HEK293T (cell line): ENCODE results near the gene MAEA.
"Not testable (repeated sequence)": the region's sequence is repeated elsewhere in the genome, so short reads cannot be mapped to it uniquely, and the experiment has no call there.

ENCODE experiments used
- CTCF ChIA-PET: fragments of 350-600 bp; formaldehyde crosslinking; extraction: SDS; loops from one replicate; lab custom pipeline; 2021; ENCODE audit warnings: antibody characterized with exemption, inconsistent platforms; lab: Yijun Ruan, JAX
- POLR2A ChIA-PET: fragments of 350-600 bp; formaldehyde crosslinking; extraction: SDS; loops from one replicate; lab custom pipeline; 2020; ENCODE audit warnings: antibody characterized with exemption, inconsistent platforms; lab: Yijun Ruan, JAX
- DNase-seq: peaks from one replicate; pipeline ENCODE4 v3.0.0; 2012; ENCODE audit warnings: mixed read lengths; ENCODE audit errors: extremely low spot score
- ARNT ChIP-seq: fragments of 450-650 bp; IDR thresholded peaks from 2 replicates; pipeline ENCODE4 v1.6.1; 2017; ENCODE audit warnings: mild to moderate bottlenecking
- BHLHE40 ChIP-seq: fragments of 450-650 bp; IDR thresholded peaks from 2 replicates; pipeline ENCODE4 v1.6.1; 2016; ENCODE audit warnings: mild to moderate bottlenecking, moderate library complexity, borderline replicate concordance
- CTBP1 ChIP-seq: fragments of 450-650 bp; IDR thresholded peaks from 2 replicates; pipeline ENCODE4 v1.6.1; 2016; ENCODE audit warnings: borderline replicate concordance
- ELF4 ChIP-seq: fragments of 450-650 bp; IDR thresholded peaks from 2 replicates; pipeline ENCODE4 v1.6.1; 2017; ENCODE audit warnings: antibody characterized with exemption
- FOXA1 ChIP-seq: fragments of 450-650 bp; IDR thresholded peaks from 2 replicates; pipeline ENCODE4 v1.6.1; 2016; ENCODE audit warnings: mild to moderate bottlenecking
- FOXK2 ChIP-seq: fragments of 450-650 bp; IDR thresholded peaks from 2 replicates; pipeline ENCODE4 v1.6.1; 2016; ENCODE audit warnings: mild to moderate bottlenecking
- FOXM1 ChIP-seq: fragments of 450-650 bp; IDR thresholded peaks from 2 replicates; pipeline ENCODE4 v1.6.1; 2017; ENCODE audit warnings: mild to moderate bottlenecking, borderline replicate concordance
- HDGF ChIP-seq: fragments of 450-650 bp; IDR thresholded peaks from 2 replicates; pipeline ENCODE4 v1.6.1; 2017; ENCODE audit warnings: antibody characterized with exemption, borderline replicate concordance
- L3MBTL2 ChIP-seq: fragments of 450-650 bp; conservative IDR thresholded peaks from 2 replicates; pipeline ENCODE4 v1.6.1; 2016; ENCODE audit warnings: mild to moderate bottlenecking
- LEF1 ChIP-seq: fragments of 450-650 bp; IDR thresholded peaks from 2 replicates; pipeline ENCODE4 v1.6.1; 2017; ENCODE audit warnings: mild to moderate bottlenecking, borderline replicate concordance
- NFRKB ChIP-seq: fragments of 450-650 bp; IDR thresholded peaks from 2 replicates; pipeline ENCODE4 v1.6.1; 2016; ENCODE audit warnings: mild to moderate bottlenecking, moderate library complexity
- PKNOX1 ChIP-seq: fragments of 450-650 bp; IDR thresholded peaks from 2 replicates; pipeline ENCODE4 v1.6.1; 2016
- SP1 ChIP-seq: fragments of 450-650 bp; IDR thresholded peaks from 2 replicates; pipeline ENCODE4 v1.6.1; 2017
- SUZ12 ChIP-seq: fragments of 450-650 bp; IDR thresholded peaks from 2 replicates; pipeline ENCODE4 v1.6.1; 2016; ENCODE audit warnings: mild to moderate bottlenecking
- TARDBP ChIP-seq: fragments of 450-650 bp; IDR thresholded peaks from 2 replicates; pipeline ENCODE4 v1.6.1; 2016
- ZNF384 ChIP-seq: fragments of 450-650 bp; IDR thresholded peaks from 2 replicates; pipeline ENCODE4 v1.6.1; 2016

The MAEA gene

DNA sequence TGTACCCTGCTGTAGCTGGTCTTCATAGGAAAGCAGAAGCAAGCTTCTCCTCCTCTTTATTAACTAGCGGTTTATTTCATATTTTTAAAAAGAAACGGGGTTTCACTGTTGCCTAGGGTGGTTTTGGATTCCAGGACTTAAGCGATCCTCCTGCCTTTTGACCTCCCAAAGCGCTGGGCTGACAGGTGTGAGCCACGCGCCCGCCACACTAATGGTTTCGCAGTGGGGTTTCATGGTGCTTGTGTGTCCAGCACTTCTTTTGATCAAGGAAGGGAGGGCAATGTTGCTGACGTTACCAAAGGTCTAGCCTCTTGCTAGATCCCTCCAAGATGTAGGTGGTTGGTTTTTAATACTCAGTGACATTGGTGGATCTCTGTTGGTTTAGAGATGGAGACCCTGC is 1.4 kb downstream of the MAEA start:
- ChIA-PET CTCF (no interaction called here), POLR2A (interaction anchor here (3.1 kb wide), 1 partner anchor 55 kb away, joined by 13 read pairs; the partner anchor contains the start of gene UVSSA)
- no peak for DNase-seq
- no peak for TF ChIP-seq FOXM1
- no peak for TF ChIP-seq ZNF384
- TF ChIP-seq NFRKB: no peak
- TF ChIP-seq CTBP1: no peak
- no peak for TF ChIP-seq TARDBP
- TF ChIP-seq ARNT: no peak
- TF ChIP-seq SP1: no peak
- TF ChIP-seq PKNOX1: no peak
- TF ChIP-seq SUZ12: no peak
- TF ChIP-seq LEF1: no peak
- no peak for TF ChIP-seq ELF4
- TF ChIP-seq FOXK2: no peak
- no peak for TF ChIP-seq BHLHE40
- TF ChIP-seq HDGF: no peak
- TF ChIP-seq FOXA1: no peak
- TF ChIP-seq L3MBTL2: no peak

GRCh38 chr4:1291996-1292702 is 2.5 kb downstream of the MAEA start:
- POLR2A ChIA-PET: no interaction called here

GRCh38 chr4:1292703-1293011 is 3.0 kb downstream of the MAEA start:
- CTCF ChIA-PET, DNase-seq, POLR2A ChIA-PET: not testable (repeated sequence)

More at GRCh38 chr4:1291996-1292702, 2.5 kb downstream of the MAEA start:
- TF ChIP-seq PKNOX1: no peak
- TF ChIP-seq HDGF: no peak
- no peak for TF ChIP-seq LEF1
- no peak for TF ChIP-seq L3MBTL2
- no peak for TF ChIP-seq CTBP1
- CTCF ChIA-PET: no interaction called here
- no peak for DNase-seq

DNA sequence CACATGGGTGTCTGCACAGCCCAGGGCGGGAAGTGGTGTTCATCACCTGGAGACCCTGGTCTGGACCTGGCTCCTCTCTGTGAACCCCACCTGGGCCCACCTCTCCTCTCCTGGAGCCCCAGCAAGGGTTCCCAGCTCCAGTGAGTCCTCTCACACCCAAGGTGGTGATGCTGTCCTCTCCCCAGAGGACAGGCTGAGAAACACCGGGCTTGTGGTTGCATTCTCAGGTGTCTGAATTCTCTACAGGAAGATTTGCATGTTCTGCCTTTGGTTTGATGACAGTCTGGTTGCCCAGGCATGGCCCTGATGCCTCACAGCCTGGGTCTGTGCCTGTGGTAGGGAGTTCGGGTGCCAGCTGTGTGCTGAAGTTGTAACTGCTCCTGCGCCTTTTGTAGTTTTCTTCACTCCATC is 3.8 kb downstream of the MAEA start:
- ChIA-PET POLR2A (no interaction called here), CTCF (no interaction called here)
- DNase-seq: no peak
- TF ChIP-seq ELF4 (no peak), SUZ12 (no peak), PKNOX1 (no peak)

GRCh38 chr4:1293991-1294390 is 4.3 kb downstream of the MAEA start:
- ChIA-PET CTCF (no interaction called here), POLR2A (no interaction called here)
- DNase-seq: no peak
- TF ChIP-seq FOXM1 (no peak), ELF4 (no peak), HDGF (no peak), ARNT (no peak), TARDBP (no peak), LEF1 (no peak), CTBP1 (no peak), NFRKB (no peak), SP1 (no peak), SUZ12 (no peak), FOXK2 (no peak), BHLHE40 (no peak)

GRCh38 chr4:1294424-1294823 is 4.7 kb downstream of the MAEA start:
- TF ChIP-seq LEF1 (no peak), FOXA1 (no peak), HDGF (no peak), CTBP1 (no peak), NFRKB (no peak)
- no peak for DNase-seq
- ChIA-PET CTCF (no interaction called here), POLR2A (no interaction called here)

- ChIA-PET POLR2A (no interaction called here), CTCF (no interaction called here)
- no peak for TF ChIP-seq ARNT
- no peak for TF ChIP-seq FOXK2
- TF ChIP-seq SUZ12: no peak
- no peak for TF ChIP-seq FOXA1
- no peak for TF ChIP-seq ELF4
- no peak for TF ChIP-seq ZNF384
- no peak for TF ChIP-seq PKNOX1
- TF ChIP-seq HDGF: no peak
- no peak for TF ChIP-seq TARDBP
- no peak for TF ChIP-seq FOXM1
- DNase-seq: no peak
Observed at GRCh38 chr4:1294891-1295290, 5.2 kb downstream of the MAEA start.
